Activated CD8-positive, alpha-beta T cell treated with anti-CD3 and anti-CD28 coated beads for 36 hours (primary cell): ENCODE results near the gene RAB3D. TPM values are rescaled to one million over a fixed set of nuclear protein-coding genes. Genes with fewer than 3 reads are reported as not detected.
"Not testable (repeated sequence)": the region's sequence is repeated elsewhere in the genome, so short reads cannot be mapped to it uniquely, and the experiment has no call there.

Source experiments
- ATAC-seq: fragments of 200-7000 bp; cut with Tn5 transposase; one replicate; pipeline ENCODE4 v1.10.0; 2021; ENCODE audit warnings: mild to moderate bottlenecking, moderate library complexity
- CTCF ChIA-PET: fragments of 350-600 bp; sonication (Branson Sonifier 250); formaldehyde crosslinking; loops from one replicate; lab custom pipeline; 2021; ENCODE audit warnings: antibody characterized with exemption; lab: Charles Lee
- POLR2A ChIA-PET: fragments of 350-600 bp; sonication (Branson Sonifier 250); formaldehyde crosslinking; loops from one replicate; lab custom pipeline; 2021; ENCODE audit warnings: antibody characterized with exemption; lab: Charles Lee
- DNase-seq: peaks from one replicate; pipeline ENCODE4 v3.0.0-alpha.2; 2020
- H3K27ac Mint-ChIP-seq: one replicate; pipeline ENCODE4 v1.8.0; 2021; ENCODE audit warnings: mild to moderate bottlenecking, mixed read lengths
- H3K27me3 Mint-ChIP-seq: one replicate; pipeline ENCODE4 v1.8.0; 2021; ENCODE audit warnings: mixed read lengths
- H3K36me3 Mint-ChIP-seq: one replicate; pipeline ENCODE4 v1.8.0; 2021; ENCODE audit warnings: low read depth, mixed read lengths
- H3K4me1 Mint-ChIP-seq: one replicate; pipeline ENCODE4 v1.8.0; 2021; ENCODE audit warnings: low read depth, mixed read lengths
- H3K4me3 Mint-ChIP-seq: one replicate; pipeline ENCODE4 v1.8.0; 2021; ENCODE audit warnings: mild to moderate bottlenecking, moderate library complexity, mixed read lengths
- H3K9me3 Mint-ChIP-seq: one replicate; pipeline ENCODE4 v1.8.0; 2021; ENCODE audit warnings: mixed read lengths
- CTCF ChIP-seq: fragments of 200-600 bp; IDR thresholded peaks from one replicate; pipeline ENCODE4 v1.8.0; 2022; ENCODE audit warnings: antibody characterized with exemption, mild to moderate bottlenecking
- intact Hi-C: fragments of 100-400 bp; cut with micrococcal nuclease; formaldehyde crosslinking; loops from one replicate; pipeline ENCODE4 v1.10.0; 2022
- total RNA-seq, 2 experiments: library from RNA; stranded (reverse); gene quantifications; one replicate each; pipeline ENCODE4 v1.2.3, GENCODE V29; 2021

The RAB3D gene
- total RNA-seq, 2 experiments from 2014 or later = 6.7 to 7.0 TPM

GRCh38 chr19:11324079-11324661 is 15.3 kb downstream of the RAB3D start:
- peaks cover 18% of the 10 kb centered on the region for H3K4me1 Mint-ChIP-seq
- peak overlapping the region; percentile 83 for H3K27ac Mint-ChIP-seq
- H3K9me3 Mint-ChIP-seq = no peaks in the 10 kb centered on the region
- POLR2A ChIA-PET = interaction anchor here (0.8 to 1.7 kb wide), 5 partner anchors 11 to 81 kb away, joined by 3 to 4 read pairs (median 3); partner anchors contain the start of genes CCDC159, RAB3D and TMEM205
- ATAC-seq = peak; percentile 89
- DNase-seq = peak; percentile 74
- CTCF ChIA-PET = interaction anchor here (0.6 to 2.7 kb wide), 4 partner anchors 9 to 57 kb away, joined by 3 to 8 read pairs (median 4); partner anchors contain the start of genes RAB3D and TMEM205
- peaks cover 13% of the 10 kb centered on the region for H3K27me3 Mint-ChIP-seq
- peak overlapping the region; percentile 49 for H3K4me3 Mint-ChIP-seq
- intact Hi-C loops = no loop called here
- no peaks in the 10 kb centered on the region for H3K36me3 Mint-ChIP-seq
- no peak for TF ChIP-seq CTCF

- CTCF ChIA-PET = interaction anchor here (2.2 kb wide), 1 partner anchor 58 kb away, joined by 8 read pairs; no protein-coding TSS in a partner anchor
- peak overlapping the region; percentile 49 for H3K4me3 Mint-ChIP-seq
- peak overlapping the region; percentile 83 for H3K27ac Mint-ChIP-seq
- intact Hi-C loops = no loop called here
- ATAC-seq = no peak
- H3K27me3 Mint-ChIP-seq = peaks cover 13% of the 10 kb centered on the region
- DNase-seq = no peak
- H3K4me1 Mint-ChIP-seq = peaks cover 18% of the 10 kb centered on the region
- POLR2A ChIA-PET = interaction anchor here (0.8 to 1.3 kb wide), 2 partner anchors 22 to 81 kb away, joined by 3 read pairs; partner anchors contain the start of genes CCDC159 and TMEM205
- H3K36me3 Mint-ChIP-seq = no peaks in the 10 kb centered on the region
- H3K9me3 Mint-ChIP-seq = no peaks in the 10 kb centered on the region
- TF ChIP-seq CTCF = no peak
Measured at GRCh38 chr19:11323601-11324078, 15.8 kb downstream of the RAB3D start.

- Mint-ChIP-seq H3K4me1 (peaks cover 18% of the 10 kb centered on the region), H3K4me3 (no peak overlapping the region), H3K9me3 (no peaks in the 10 kb centered on the region), H3K27me3 (peaks cover 18% of the 10 kb centered on the region), H3K36me3 (no peaks in the 10 kb centered on the region), H3K27ac (no peak overlapping the region)
- TF ChIP-seq CTCF = no peak
- ATAC-seq = no peak
- intact Hi-C loops = no loop called here
- ChIA-PET CTCF (interaction anchor here (0.9 to 2.2 kb wide), 3 partner anchors 17 to 59 kb away, joined by 3 to 8 read pairs (median 5); partner anchors contain the start of gene RAB3D), POLR2A (interaction anchor here (1.3 kb wide), 1 partner anchor 80 kb away, joined by 3 read pairs; no protein-coding TSS in a partner anchor)
- no peak for DNase-seq
Measured at GRCh38 chr19:11322269-11323024, 17.0 kb downstream of the RAB3D start.

GRCh38 chr19:11321191-11322126 is 18.0 kb downstream of the RAB3D start:
- no peak for TF ChIP-seq CTCF
- H3K4me1 Mint-ChIP-seq = peaks cover 18% of the 10 kb centered on the region
- peaks cover 21% of the 10 kb centered on the region for H3K27me3 Mint-ChIP-seq
- ChIA-PET POLR2A (no interaction called here), CTCF (interaction anchor here (0.9 to 1.7 kb wide), 3 partner anchors 18 to 48 kb away, joined by 3 to 5 read pairs (median 3); partner anchors contain the start of genes CCDC159, RAB3D and TMEM205)
- no peak overlapping the region for H3K27ac Mint-ChIP-seq
- H3K36me3 Mint-ChIP-seq = no peaks in the 10 kb centered on the region
- intact Hi-C loops = no loop called here
- H3K9me3 Mint-ChIP-seq = no peaks in the 10 kb centered on the region
- H3K4me3 Mint-ChIP-seq = no peak overlapping the region
- ATAC-seq (no peak), DNase-seq (no peak)

- H3K4me3 Mint-ChIP-seq, POLR2A ChIA-PET: not testable (repeated sequence)
- H3K27me3 Mint-ChIP-seq = peaks cover 21% of the 10 kb centered on the region
Measured at GRCh38 chr19:11320278-11320995, 19.0 kb downstream of the RAB3D start.

More at GRCh38 chr19:11320278-11320995, 19.0 kb downstream of the RAB3D start:
- peaks cover 18% of the 10 kb centered on the region for H3K4me1 Mint-ChIP-seq
- H3K27ac Mint-ChIP-seq, intact Hi-C loops, ATAC-seq, H3K36me3 Mint-ChIP-seq, DNase-seq, H3K9me3 Mint-ChIP-seq: not testable (repeated sequence)
- CTCF ChIA-PET = interaction anchor here (1.4 to 1.7 kb wide), 2 partner anchors 26 to 162 kb away, joined by 3 to 4 read pairs; partner anchors contain the start of genes CCDC159 and TMEM205
